ENCODE results near the gene PPARD. TPM values are rescaled to one million over a fixed set of nuclear protein-coding genes. Genes with fewer than 3 reads are reported as not detected.
A peak's percentile ranks its signal among the peaks of the same experiment; 100 is the strongest.
"Not testable (repeated sequence)": the region's sequence is repeated elsewhere in the genome, so short reads cannot be mapped to it uniquely, and the experiment has no call there.

Gene PPARD
- total RNA-seq, 3 donors from 2014 or later (not counting 1 experiment from before 2014, with no cell fraction given) = 14.4 to 20.4 (median 18.8) TPM

DNA sequence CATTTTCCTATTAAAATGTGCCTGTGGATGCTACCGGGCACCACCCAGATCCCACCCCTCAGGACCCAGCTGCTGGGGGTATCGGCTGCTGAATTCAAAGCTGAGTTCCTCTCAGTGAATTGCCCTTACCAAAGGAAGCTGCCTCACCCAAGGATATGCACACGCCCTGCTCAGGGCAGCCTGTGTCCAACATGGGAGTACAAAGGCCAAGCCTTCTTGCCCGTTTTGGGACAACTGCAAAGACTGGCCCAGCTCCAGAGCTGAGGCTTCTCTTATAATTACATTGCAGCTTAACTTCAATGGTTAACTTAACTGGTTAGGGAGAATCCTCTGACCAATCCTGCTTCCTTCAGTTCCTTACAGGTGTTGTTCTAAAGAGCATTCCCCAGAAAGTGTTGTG is 89.9 kb downstream of the PPARD start:
- peaks cover 20% of the 10 kb centered on the region for H3K9me3 ChIP-seq (ENCODE audit: control insufficient read depth, insufficient read depth, low read length)
- H3K4me1 Mint-ChIP-seq = no peaks in the 10 kb centered on the region
- no peak overlapping the region for H3K27ac Mint-ChIP-seq
- WGBS (ENCODE audit: insufficient coverage) = 92% methylated on average over 4 of the region's 4 CpGs
- H3K27me3 Mint-ChIP-seq (ENCODE audit: low read depth in 2 of 2) = no peaks in the 10 kb centered on the region
- H3K36me3 ChIP-seq (ENCODE audit: control insufficient read depth, insufficient read depth, low read length) = no peaks in the 10 kb centered on the region
- no peak for ATAC-seq
- peaks cover 15% of the 10 kb centered on the region for H3K36me3 Mint-ChIP-seq
- H3K4me3 Mint-ChIP-seq = no peak overlapping the region
- DNase-seq = no peak
- TF ChIP-seq, protein P1, sequence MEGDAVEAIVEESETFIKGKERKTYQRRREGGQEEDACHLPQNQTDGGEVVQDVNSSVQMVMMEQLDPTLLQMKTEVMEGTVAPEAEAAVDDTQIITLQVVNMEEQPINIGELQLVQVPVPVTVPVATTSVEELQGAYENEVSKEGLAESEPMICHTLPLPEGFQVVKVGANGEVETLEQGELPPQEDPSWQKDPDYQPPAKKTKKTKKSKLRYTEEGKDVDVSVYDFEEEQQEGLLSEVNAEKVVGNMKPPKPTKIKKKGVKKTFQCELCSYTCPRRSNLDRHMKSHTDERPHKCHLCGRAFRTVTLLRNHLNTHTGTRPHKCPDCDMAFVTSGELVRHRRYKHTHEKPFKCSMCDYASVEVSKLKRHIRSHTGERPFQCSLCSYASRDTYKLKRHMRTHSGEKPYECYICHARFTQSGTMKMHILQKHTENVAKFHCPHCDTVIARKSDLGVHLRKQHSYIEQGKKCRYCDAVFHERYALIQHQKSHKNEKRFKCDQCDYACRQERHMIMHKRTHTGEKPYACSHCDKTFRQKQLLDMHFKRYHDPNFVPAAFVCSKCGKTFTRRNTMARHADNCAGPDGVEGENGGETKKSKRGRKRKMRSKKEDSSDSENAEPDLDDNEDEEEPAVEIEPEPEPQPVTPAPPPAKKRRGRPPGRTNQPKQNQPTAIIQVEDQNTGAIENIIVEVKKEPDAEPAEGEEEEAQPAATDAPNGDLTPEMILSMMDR (IDR thresholded peaks at IDR 0.05) = no peak
- H3K9me3 Mint-ChIP-seq = peaks cover 0 to 6% of the 10 kb centered on the region in 2 donors
- no peaks in the 10 kb centered on the region for H3K27me3 ChIP-seq (ENCODE audit: control insufficient read depth, insufficient read depth, low read length)
- H3K4me1 ChIP-seq (ENCODE audit: control insufficient read depth, insufficient read depth, low read length) = no peaks in the 10 kb centered on the region
- H3K27ac ChIP-seq (ENCODE audit: low read length) = no peak overlapping the region
- H3K4me3 ChIP-seq (ENCODE audit: low read length) = no peak overlapping the region
- intact Hi-C loops (cut with micrococcal nuclease) = loop anchor here (5.0 kb wide), 1 partner anchor 745 kb away; no protein-coding TSS in a partner anchor

DNA sequence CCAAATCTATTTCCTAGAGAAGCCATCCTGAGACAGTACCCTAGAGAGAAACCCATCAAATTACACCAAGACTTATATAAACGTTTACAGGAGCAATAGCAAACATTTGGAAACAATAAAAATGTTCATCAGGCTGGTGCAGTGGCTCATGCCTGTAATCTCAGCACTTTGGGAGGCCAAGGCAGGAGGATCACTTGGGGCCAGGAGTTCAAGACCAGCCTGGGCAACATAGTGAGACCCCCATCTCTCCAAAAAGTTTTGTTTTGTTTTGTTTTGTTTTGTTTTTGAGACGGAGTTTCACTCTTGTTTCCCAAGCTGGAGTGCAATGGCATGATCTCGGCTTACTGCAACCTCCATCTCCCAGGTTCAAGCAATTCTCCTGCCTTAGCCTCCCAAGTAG is 90.3 kb downstream of the PPARD start:
- not testable (repeated sequence) for H3K4me1 Mint-ChIP-seq; H3K27me3 Mint-ChIP-seq (ENCODE audit: low read depth in 2 of 2); H3K27ac ChIP-seq (ENCODE audit: low read length); H3K27me3 ChIP-seq (ENCODE audit: control insufficient read depth, insufficient read depth, low read length); H3K9me3 Mint-ChIP-seq; ATAC-seq; H3K36me3 ChIP-seq (ENCODE audit: control insufficient read depth, insufficient read depth, low read length); H3K27ac Mint-ChIP-seq; H3K4me1 ChIP-seq (ENCODE audit: control insufficient read depth, insufficient read depth, low read length); H3K4me3 ChIP-seq (ENCODE audit: low read length); H3K4me3 Mint-ChIP-seq; DNase-seq
- WGBS (ENCODE audit: insufficient coverage) = 84% methylated on average over 3 of the region's 3 CpGs
- intact Hi-C loops (cut with micrococcal nuclease) = loop anchor here (5.0 kb wide), 1 partner anchor 745 kb away; no protein-coding TSS in a partner anchor
- H3K36me3 Mint-ChIP-seq = peaks cover 15% of the 10 kb centered on the region
- H3K9me3 ChIP-seq (ENCODE audit: control insufficient read depth, insufficient read depth, low read length) = peaks cover 20% of the 10 kb centered on the region

DNA sequence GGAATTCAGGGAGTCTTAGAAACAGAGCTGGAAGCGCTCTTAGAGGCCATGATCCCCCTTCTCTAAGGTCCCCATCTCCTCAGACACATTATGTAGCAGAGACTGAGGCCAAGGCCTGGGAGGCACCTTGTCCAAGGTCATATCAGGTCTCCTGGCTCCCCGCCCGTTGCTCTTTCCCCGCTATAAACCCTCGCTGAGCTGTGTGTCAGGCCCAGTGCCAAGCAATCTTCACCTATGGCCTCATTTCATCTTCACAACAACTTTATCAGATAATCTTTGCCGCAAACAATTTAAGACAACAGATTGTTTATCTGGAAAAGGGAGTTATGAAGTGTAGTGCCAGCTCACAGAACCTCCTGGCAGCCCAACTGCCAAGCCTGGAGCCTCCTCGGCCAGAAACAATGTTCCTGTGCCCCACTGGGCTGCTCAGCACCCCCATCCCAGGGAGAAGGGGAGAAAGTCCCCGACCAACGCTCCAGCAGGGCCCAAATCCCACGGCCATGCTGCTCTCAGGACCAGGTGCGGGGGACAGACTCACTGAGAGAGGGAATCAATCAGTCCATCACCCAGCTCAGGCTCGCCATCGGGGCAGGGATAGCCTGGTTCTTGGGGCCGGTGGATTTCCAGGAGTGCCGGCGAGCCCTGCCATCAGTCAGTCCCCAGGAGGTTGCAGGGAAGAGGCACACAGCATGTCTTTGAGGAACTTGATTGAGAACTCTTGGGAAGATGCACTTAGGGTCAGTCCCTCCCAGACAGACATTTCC is 92.9 kb downstream of the PPARD start:
- Mint-ChIP-seq H3K27me3 (ENCODE audit: low read depth in 2 of 2) (no peaks in the 10 kb centered on the region), H3K9me3 (no peaks in the 10 kb centered on the region), H3K4me1 (no peaks in the 10 kb centered on the region), H3K27ac (no peak overlapping the region), H3K4me3 (no peak overlapping the region), H3K36me3 (peaks cover 2% of the 10 kb centered on the region)
- intact Hi-C loops (cut with micrococcal nuclease) = no loop called here
- TF ChIP-seq, protein P1 (IDR thresholded peaks at IDR 0.05) = no peak
- ATAC-seq = no peak
- no peak for DNase-seq
- Histone ChIP-seq H3K4me1 (ENCODE audit: control insufficient read depth, insufficient read depth, low read length) (no peaks in the 10 kb centered on the region), H3K36me3 (ENCODE audit: control insufficient read depth, insufficient read depth, low read length) (no peaks in the 10 kb centered on the region), H3K9me3 (ENCODE audit: control insufficient read depth, insufficient read depth, low read length) (peaks cover under 1% of the 10 kb centered on the region), H3K27ac (ENCODE audit: low read length) (no peak overlapping the region), H3K27me3 (ENCODE audit: control insufficient read depth, insufficient read depth, low read length) (no peaks in the 10 kb centered on the region), H3K4me3 (ENCODE audit: low read length) (no peak overlapping the region)
- 90% methylated on average over 16 of the region's 16 CpGs for WGBS (ENCODE audit: insufficient coverage)

DNA sequence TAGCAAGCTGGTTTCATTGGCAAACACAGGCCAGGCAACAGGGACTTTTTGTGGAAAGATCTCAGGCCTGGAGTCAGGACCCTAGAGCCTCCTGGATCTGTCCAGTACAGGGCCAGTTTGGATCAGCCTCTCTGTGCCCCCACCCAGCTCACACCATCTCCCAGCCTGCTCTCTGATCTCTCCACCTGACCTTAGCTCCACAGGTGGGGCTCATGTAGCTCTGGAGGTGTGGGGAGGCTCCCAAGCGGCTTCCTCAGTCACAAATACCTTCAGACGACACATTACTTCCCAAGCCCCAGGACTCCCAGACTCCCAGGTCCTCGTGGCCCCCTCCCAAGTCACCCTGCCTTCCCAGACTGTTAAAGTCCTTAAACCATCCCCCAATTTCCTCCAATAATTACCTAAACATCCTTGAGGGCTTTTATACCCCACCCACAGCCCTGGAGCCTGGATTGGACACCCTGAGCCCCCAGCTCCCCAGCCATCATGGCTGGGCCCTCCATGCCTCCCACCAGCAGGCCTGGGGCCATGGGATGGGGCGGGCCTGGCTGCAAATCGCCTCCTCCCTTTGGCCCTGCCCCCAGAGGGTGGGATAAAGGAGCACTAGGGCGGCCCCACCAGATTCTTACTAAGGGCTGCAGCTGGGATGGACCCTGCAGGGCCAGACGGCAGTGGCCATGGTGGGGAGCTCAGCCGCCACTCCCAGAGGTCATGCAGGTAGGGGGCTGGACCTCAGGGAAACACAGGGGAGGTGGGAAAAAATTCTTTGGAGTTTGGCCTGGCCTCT is 93.9 kb downstream of the PPARD start:
- Mint-ChIP-seq H3K27ac (peak overlapping the region in 1 of 2 donors; percentile 28), H3K4me1 (no peaks in the 10 kb centered on the region), H3K9me3 (no peaks in the 10 kb centered on the region), H3K4me3 (no peak overlapping the region), H3K27me3 (ENCODE audit: low read depth in 2 of 2) (no peaks in the 10 kb centered on the region), H3K36me3 (no peaks in the 10 kb centered on the region)
- WGBS (ENCODE audit: insufficient coverage) = 84% methylated on average over 8 of the region's 8 CpGs
- Histone ChIP-seq H3K9me3 (ENCODE audit: control insufficient read depth, insufficient read depth, low read length) (no peaks in the 10 kb centered on the region), H3K4me1 (ENCODE audit: control insufficient read depth, insufficient read depth, low read length) (no peaks in the 10 kb centered on the region), H3K4me3 (ENCODE audit: low read length) (no peak overlapping the region), H3K27me3 (ENCODE audit: control insufficient read depth, insufficient read depth, low read length) (no peaks in the 10 kb centered on the region), H3K27ac (ENCODE audit: low read length) (no peak overlapping the region), H3K36me3 (ENCODE audit: control insufficient read depth, insufficient read depth, low read length) (no peaks in the 10 kb centered on the region)
- DNase-seq (no peak), ATAC-seq (no peak)
- TF ChIP-seq, protein P1 (IDR thresholded peaks at IDR 0.05) = no peak
- intact Hi-C loops (cut with micrococcal nuclease) = no loop called here

DNA sequence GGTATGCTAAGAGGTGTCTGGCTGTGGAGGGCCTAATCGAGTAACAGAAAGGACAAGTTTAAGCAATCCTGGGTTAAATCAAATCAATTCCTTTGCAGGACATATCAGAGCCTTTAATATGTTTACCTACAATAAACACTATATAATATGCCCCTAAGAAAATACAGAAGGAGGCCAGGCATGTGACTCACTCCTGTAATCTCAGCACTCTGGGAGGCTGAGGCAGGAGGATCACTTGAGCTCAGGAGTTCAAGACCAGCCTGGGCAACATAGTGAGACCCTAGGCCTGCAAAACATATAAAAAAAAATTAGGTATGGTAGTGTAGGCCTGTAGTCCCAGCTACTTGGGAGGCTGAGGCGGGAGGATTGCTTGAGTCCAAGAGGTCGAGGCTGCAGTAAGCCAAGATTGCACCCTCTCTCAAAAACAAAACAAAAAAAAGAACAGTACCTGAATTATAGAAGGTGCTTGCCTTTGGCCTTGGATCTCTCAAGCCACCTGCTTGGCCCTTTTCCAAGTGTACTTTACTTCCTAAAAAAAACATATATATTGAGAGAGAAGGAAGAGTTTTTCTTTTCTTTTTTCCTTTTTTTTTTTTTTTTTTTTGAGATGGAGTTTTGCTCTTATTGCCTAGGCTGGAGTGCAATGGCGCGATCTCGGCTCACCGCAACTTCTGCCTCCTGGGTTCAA is 96.2 kb downstream of the PPARD start:
- H3K4me1 ChIP-seq (ENCODE audit: control insufficient read depth, insufficient read depth, low read length); H3K27me3 ChIP-seq (ENCODE audit: control insufficient read depth, insufficient read depth, low read length); H3K27me3 Mint-ChIP-seq (ENCODE audit: low read depth in 2 of 2); DNase-seq; H3K36me3 ChIP-seq (ENCODE audit: control insufficient read depth, insufficient read depth, low read length); ATAC-seq; intact Hi-C loops (cut with micrococcal nuclease); H3K4me1 Mint-ChIP-seq; H3K4me3 ChIP-seq (ENCODE audit: low read length); H3K27ac Mint-ChIP-seq; H3K36me3 Mint-ChIP-seq; H3K9me3 ChIP-seq (ENCODE audit: control insufficient read depth, insufficient read depth, low read length); H3K27ac ChIP-seq (ENCODE audit: low read length); H3K9me3 Mint-ChIP-seq; H3K4me3 Mint-ChIP-seq: not testable (repeated sequence)
- 97% methylated on average over 4 of the region's 7 CpGs for WGBS (ENCODE audit: insufficient coverage)
